ENCODE data around the gene GUCY1A2. TPM values are rescaled to one million over a fixed set of nuclear protein-coding genes. Genes with fewer than 3 reads are reported as not detected.

The GUCY1A2 gene
- total RNA-seq, 1 experiment from 2014 or later: 0.84 TPM

GRCh38 chr11:106745941-106746340 is 272.3 kb downstream of the GUCY1A2 start:
- DNase-seq (ENCODE audit: low read depth): no peak

GRCh38 chr11:106733635-106734034 is 284.6 kb downstream of the GUCY1A2 start:
- DNase-seq (ENCODE audit: low read depth): no peak

GRCh38 chr11:106728859-106729258 is 289.4 kb downstream of the GUCY1A2 start:
- DNase-seq (ENCODE audit: low read depth): no peak

GRCh38 chr11:106728379-106728778 is 289.9 kb downstream of the GUCY1A2 start:
- DNase-seq (ENCODE audit: low read depth): no peak

- DNase-seq (ENCODE audit: low read depth): no peak
These were observed 291.0 kb downstream of the GUCY1A2 start for GRCh38 chr11:106727256-106727655.

- DNase-seq (ENCODE audit: low read depth): peak; percentile 10
These were observed 293.9 kb downstream of the GUCY1A2 start for GRCh38 chr11:106724293-106724892.

- DNase-seq (ENCODE audit: low read depth): no peak
These were observed 295.2 kb downstream of the GUCY1A2 start for GRCh38 chr11:106723071-106723470.

- DNase-seq (ENCODE audit: low read depth): no peak
These were observed 301.1 kb downstream of the GUCY1A2 start for GRCh38 chr11:106717222-106717621.

- no peak for DNase-seq (ENCODE audit: low read depth)
These were observed 304.1 kb downstream of the GUCY1A2 start for GRCh38 chr11:106714199-106714598.

- DNase-seq (ENCODE audit: low read depth): no peak
These were observed 309.9 kb downstream of the GUCY1A2 start for GRCh38 chr11:106708348-106708747.

- peak; percentile 94 for DNase-seq (ENCODE audit: low read depth)
These were observed 311.9 kb downstream of the GUCY1A2 start for GRCh38 chr11:106706355-106706754.

GRCh38 chr11:106702805-106703204 is 315.5 kb downstream of the GUCY1A2 start:
- DNase-seq (ENCODE audit: low read depth): no peak

- peak; percentile 17 for DNase-seq (ENCODE audit: low read depth)
These were observed 321.2 kb downstream of the GUCY1A2 start for GRCh38 chr11:106697058-106697457.

- peak; percentile 15 for DNase-seq (ENCODE audit: low read depth)
These were observed 322.8 kb downstream of the GUCY1A2 start for GRCh38 chr11:106695506-106695905.

GRCh38 chr11:106694501-106694900 is 323.8 kb downstream of the GUCY1A2 start:
- no peak for DNase-seq (ENCODE audit: low read depth)

- DNase-seq (ENCODE audit: low read depth): peak; percentile 38
These were observed 326.4 kb downstream of the GUCY1A2 start for GRCh38 chr11:106691807-106692365.

- DNase-seq (ENCODE audit: low read depth): no peak
These were observed 327.4 kb downstream of the GUCY1A2 start for GRCh38 chr11:106690923-106691322.

GRCh38 chr11:106684944-106685343 is 333.3 kb downstream of the GUCY1A2 start:
- DNase-seq (ENCODE audit: low read depth): no peak

GRCh38 chr11:106683435-106683834 is 334.8 kb downstream of the GUCY1A2 start:
- no peak for DNase-seq (ENCODE audit: low read depth)

GRCh38 chr11:106681435-106681834 is 336.8 kb downstream of the GUCY1A2 start:
- DNase-seq (ENCODE audit: low read depth): no peak

GRCh38 chr11:106679581-106679980 is 338.7 kb downstream of the GUCY1A2 start:
- DNase-seq (ENCODE audit: low read depth): no peak

GRCh38 chr11:106679181-106679580 is 339.1 kb downstream of the GUCY1A2 start:
- DNase-seq (ENCODE audit: low read depth): no peak

- peak; percentile 72 for DNase-seq (ENCODE audit: low read depth)
These were observed 348.2 kb downstream of the GUCY1A2 start for GRCh38 chr11:106670069-106670468.
